K562 (cell line): Measurements from ENCODE around the gene TBX10. TPM values are rescaled to one million over a fixed set of nuclear protein-coding genes. Genes with fewer than 3 reads are reported as not detected.

Experiments used
- E4F1 ChIP-seq: fragments of 250-450 bp; sonication (Bioruptor Pico); IDR thresholded peaks from 2 replicates; pipeline ENCODE4 v1.5.0; 2021; ENCODE audit warnings: mild to moderate bottlenecking, borderline replicate concordance
- FOXA1 ChIP-seq: fragments of 450-650 bp; IDR thresholded peaks from 2 replicates; pipeline ENCODE4 v1.6.1; 2016; ENCODE audit warnings: mild to moderate bottlenecking, borderline replicate concordance
- FOXJ2 ChIP-seq: fragments of 200-800 bp; sonication (Bioruptor generic); IDR thresholded peaks from 2 replicates; pipeline ENCODE4 v1.6.1; 2016; ENCODE audit warnings: missing genetic modification characterization, missing compliant biosample characterization
- HDAC6 ChIP-seq: IDR thresholded peaks from 2 replicates; pipeline ENCODE4 v1.6.1; 2012; ENCODE audit warnings: low read depth, mild to moderate bottlenecking, control low read depth, inconsistent platforms, low read length, moderate library complexity
- KLF10 ChIP-seq: fragments of 250-450 bp; sonication (Bioruptor Pico); IDR thresholded peaks from 2 replicates; pipeline ENCODE4 v1.6.1; 2021; ENCODE audit warnings: matching md5 sums
- MBD1 ChIP-seq: fragments of 250-450 bp; sonication (Bioruptor Pico); IDR thresholded peaks from 2 replicates; pipeline ENCODE4 v1.8.0; 2022; ENCODE audit warnings: inconsistent platforms
- PHF21A ChIP-seq: fragments of 450-650 bp; IDR thresholded peaks from 2 replicates; pipeline ENCODE4 v1.6.1; 2017; ENCODE audit warnings: low read depth, borderline replicate concordance
- RAD21 ChIP-seq, 2 experiments: fragments of 250-450 bp in 1 of 2; fragments of 450-650 bp in 1 of 2; sonication (Bioruptor Pico) in 1 of 2; formaldehyde crosslinking in 1 of 2; IDR thresholded peaks in 1 of 2; conservative IDR thresholded peaks in 1 of 2; 2 replicates each; pipeline versions ENCODE4 v1.4.0 to v1.8.0; 2020 to 2022; ENCODE audit warnings: mild to moderate bottlenecking in 2 of 2, moderate library complexity in 1 of 2
- RB1 ChIP-seq: fragments of 450-650 bp; IDR thresholded peaks from 2 replicates; pipeline ENCODE4 v1.6.1; 2017; ENCODE audit warnings: low read depth, mild to moderate bottlenecking
- THAP12 ChIP-seq: fragments of 250-450 bp; sonication (Bioruptor Pico); IDR thresholded peaks from 2 replicates; pipeline ENCODE4 v1.9.0; 2021; ENCODE audit warnings: mild to moderate bottlenecking, inconsistent platforms
- U2AF2 ChIP-seq: fragments of 200-400 bp; formaldehyde crosslinking; optimal IDR thresholded peaks from 2 replicates; pipeline ENCODE3; 2017; ENCODE audit warnings: low read depth, mild to moderate bottlenecking, low read length
- UBTF ChIP-seq, 2 experiments: IDR thresholded peaks; 2 replicates each; pipeline ENCODE4 v1.6.1; 2012; ENCODE audit warnings: improper control_type of control experiment in 2 of 2, low read depth in 2 of 2, low read length in 2 of 2, borderline replicate concordance in 1 of 2
- ZBTB49 ChIP-seq: sonication (generic); formaldehyde crosslinking; IDR thresholded peaks from 2 replicates; pipeline ENCODE4 v1.8.0; 2022; ENCODE audit warnings: missing genetic modification reagents, mild to moderate bottlenecking, borderline replicate concordance
- ZNF695 ChIP-seq: fragments of 450-650 bp; formaldehyde crosslinking; IDR thresholded peaks from 2 replicates; pipeline ENCODE4 v1.4.0; 2020; ENCODE audit warnings: mild to moderate bottlenecking, moderate library complexity
- polyA plus RNA-seq, 8 experiments: library from polyadenylated mRNA; depleted of rRNA in 4 of 8; stranded (reverse) in 5 of 8; unstranded in 3 of 8; fragments of >200 nt; fragmentation: Nextera tagmentation in 2 of 8; fragmentation: Illumina TruSeq in 1 of 8; extraction: Ambion mirVana in 2 of 8; extraction: Trizol in 1 of 8; gene quantifications; 2 replicates each; pipeline versions ENCODE4 v1.2.1 to v1.2.3, GENCODE V29; 2011 to 2014; ENCODE audit warnings: inconsistent platforms in 1 of 8, missing spikeins in 1 of 8
- total RNA-seq, 7 experiments: library from RNA; depleted of rRNA in 6 of 7; stranded (reverse); fragments of >200 nt in 6 of 7; fragmentation: Illumina TruSeq in 2 of 7; extraction: Trizol in 2 of 7; gene quantifications; 2 replicates each; pipeline versions ENCODE4 v1.2.1 to v1.2.3, GENCODE V29; 2011 to 2021; ENCODE audit warnings: low replicate concordance in 1 of 7

Gene TBX10
- total and polyA plus RNA-seq, 9 of the 15 experiments (the other 6 are each of a cell fraction or from before 2014, with no cell fraction given): not detected

- TF ChIP-seq UBTF (IDR thresholded peaks at IDR 0.05; ENCODE audit: borderline replicate concordance in 1 of 2, low read depth in 2 of 2, low read length in 2 of 2) (0 out of 4 replicates have a peak, but pooled peaks of 1 of the 2 experiments have one; percentile 61), RAD21 (CRISPR knock-in tag; conservative IDR thresholded peaks at IDR 0.05 in 1 of 2, IDR thresholded peaks at IDR 0.05 in 1 of 2) (peak in 1 of 2 experiments; percentile 54; a peak in 2 of 4 replicates), U2AF2 (no peak), E4F1 (CRISPR knock-in tag) (no peak), FOXA1 (no peak), FOXJ2 (tag) (no peak), THAP12 (no peak), MBD1 (no peak), HDAC6 (no peak), ZNF695 (CRISPR knock-in tag) (no peak), PHF21A (no peak), RB1 (0 out of 2 replicates have a peak, but pooled peaks have one; percentile 33), ZBTB49 (CRISPR knock-in tag) (no peak), KLF10 (CRISPR knock-in tag) (no peak)
Measured at GRCh38 chr11:67648140-67648795, 8.7 kb upstream of the TBX10 start (continued).
